Ovary (tissue), 9 donors: Measurements from ENCODE around the gene CTBP2. TPM values are rescaled to one million over a fixed set of nuclear protein-coding genes. Genes with fewer than 3 reads are reported as not detected.
A peak's percentile ranks its signal among the peaks of the same experiment; 100 is the strongest.

Source experiments
- DNase-seq, 5 donors: peaks; one replicate each; pipeline ENCODE4 v3.0.0-alpha.2; 2019 to 2020
- H3K27ac ChIP-seq, 2 donors: fragments of 200-600 bp; one replicate each; pipeline versions ENCODE4 v1.5.1 to v1.8.0; 2019 to 2022
- H3K27me3 ChIP-seq: fragments of 200-600 bp; one replicate; pipeline ENCODE4 v1.8.0; 2022
- H3K36me3 ChIP-seq: fragments of 200-600 bp; sonication (generic); one replicate; pipeline ENCODE4 v1.5.1; 2019
- H3K4me1 ChIP-seq: one replicate; pipeline ENCODE4 v1.8.1; 2013; ENCODE audit warnings: mild to moderate bottlenecking, moderate library complexity; ENCODE audit not compliant: insufficient read depth
- H3K4me3 ChIP-seq: fragments of 200-600 bp; sonication (generic); one replicate; pipeline ENCODE4 v1.5.1; 2017
- H3K9me3 ChIP-seq, 2 donors: fragments of 200-600 bp in 1 of 2; sonication (generic) in 1 of 2; one replicate each; pipeline versions ENCODE4 v1.5.1 to v1.8.1; 2013 to 2019; ENCODE audit warnings: mild to moderate bottlenecking in 1 of 2, moderate library complexity in 1 of 2
- EP300 ChIP-seq: sonication (generic); formaldehyde crosslinking; IDR thresholded peaks from one replicate; pipeline ENCODE4 v1.6.1; 2017; ENCODE audit warnings: antibody characterized with exemption
- POLR2A ChIP-seq: fragments of 450-650 bp; IDR thresholded peaks from one replicate; pipeline ENCODE4 v1.6.1; 2017; ENCODE audit warnings: antibody characterized with exemption, mild to moderate bottlenecking, moderate library complexity
- WGBS, 3 donors: extraction: QIAGEN DNeasy Blood & Tissue Kit in 1 of 3; methylation state at CpG; one replicate each; pipeline versions ENCODE4 v1.1.5 to v1.1.7; 2013 to 2017; 5-methylcytosine and 5-hydroxymethylcytosine counted together
- intact Hi-C, 4 donors: fragments of 100-400 bp; cut with DNase I; formaldehyde crosslinking; loops; one replicate each; pipeline versions ENCODE4 v1.11.0 to v1.15.1; 2022 to 2023
- polyA plus RNA-seq, 2 donors: library from polyadenylated mRNA; stranded (reverse); fragments of 200-250 nt in 1 of 2; fragments of 350-450 nt in 1 of 2; fragmentation: Illumina TruSeq in 1 of 2; extraction: RNeasy Lipid Tissue Mini Kit (QIAGEN cat#74804) in 1 of 2; gene quantifications; one replicate each; pipeline ENCODE4 v1.2.3, GENCODE V29; 2013 to 2014
- total RNA-seq, 7 donors: library from RNA; depleted of rRNA in 2 of 7; stranded (reverse); fragments of >200 nt in 2 of 7; fragmentation: NEBNext Ultra II Directional in 3 of 7; extraction: Animal tissue kit (Norgen Biotek cat#: 25700) in 3 of 7; gene quantifications; one replicate each; pipeline versions ENCODE4 v1.1.0 to v1.2.4, GENCODE V29; 2016 to 2023
- TF ChIP-seq, protein P1 (sequence below), 3 donors: fragments of 450-650 bp in 2 of 3; fragments of 200-600 bp in 1 of 3; IDR thresholded peaks; one replicate each; pipeline versions ENCODE4 v1.5.1 to v1.8.0; 2016 to 2022; ENCODE audit warnings: antibody characterized with exemption in 3 of 3, mild to moderate bottlenecking in 1 of 3
- donor health status: DM: no; HTN: no; CAD: no; lungs with moderate emphysema.
- donor health status: DM: no; HTN: no; CAD: no.
- donor health status: Bipolar disorder and iron deficiency.
- donor health status: DM: yes; HTN: yes; CAD: no.
- donor health status: DM: no; HTN: no; CAD: no.
- donor health status: DM: yes; HTN: yes; CAD: no.

The CTBP2 gene
- total and polyA plus RNA-seq, 9 donors = 25.3 to 107 (median 69.5) TPM

- Histone ChIP-seq H3K36me3 (no peaks in the 10 kb centered on the region), H3K4me3 (no peak overlapping the region), H3K27ac (no peak overlapping the region), H3K9me3 (no peaks in the 10 kb centered on the region), H3K4me1 (peaks cover 34% of the 10 kb centered on the region), H3K27me3 (no peaks in the 10 kb centered on the region)
- TF ChIP-seq, protein P1, sequence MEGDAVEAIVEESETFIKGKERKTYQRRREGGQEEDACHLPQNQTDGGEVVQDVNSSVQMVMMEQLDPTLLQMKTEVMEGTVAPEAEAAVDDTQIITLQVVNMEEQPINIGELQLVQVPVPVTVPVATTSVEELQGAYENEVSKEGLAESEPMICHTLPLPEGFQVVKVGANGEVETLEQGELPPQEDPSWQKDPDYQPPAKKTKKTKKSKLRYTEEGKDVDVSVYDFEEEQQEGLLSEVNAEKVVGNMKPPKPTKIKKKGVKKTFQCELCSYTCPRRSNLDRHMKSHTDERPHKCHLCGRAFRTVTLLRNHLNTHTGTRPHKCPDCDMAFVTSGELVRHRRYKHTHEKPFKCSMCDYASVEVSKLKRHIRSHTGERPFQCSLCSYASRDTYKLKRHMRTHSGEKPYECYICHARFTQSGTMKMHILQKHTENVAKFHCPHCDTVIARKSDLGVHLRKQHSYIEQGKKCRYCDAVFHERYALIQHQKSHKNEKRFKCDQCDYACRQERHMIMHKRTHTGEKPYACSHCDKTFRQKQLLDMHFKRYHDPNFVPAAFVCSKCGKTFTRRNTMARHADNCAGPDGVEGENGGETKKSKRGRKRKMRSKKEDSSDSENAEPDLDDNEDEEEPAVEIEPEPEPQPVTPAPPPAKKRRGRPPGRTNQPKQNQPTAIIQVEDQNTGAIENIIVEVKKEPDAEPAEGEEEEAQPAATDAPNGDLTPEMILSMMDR (IDR thresholded peaks at IDR 0.05) = no peak
- intact Hi-C loops = no loop called here
- DNase-seq = peak in 1 of 5 donors; percentile 58
- 41 to 67% (median 48%) methylated on average over 21 of the region's 21 CpGs for WGBS, 3 donors
These were observed 137.1 kb downstream of the CTBP2 start for GRCh38 chr10:125023255-125023654.

GRCh38 chr10:125022671-125023070 lies 137.7 kb downstream of the CTBP2 start:
- peak in 1 of 5 donors; percentile 32 for DNase-seq
- no peak for TF ChIP-seq POLR2A
- TF ChIP-seq, protein P1 (IDR thresholded peaks at IDR 0.05) = no peak
- TF ChIP-seq EP300 = no peak
- Histone ChIP-seq H3K4me1 (peaks cover 37% of the 10 kb centered on the region), H3K9me3 (no peaks in the 10 kb centered on the region), H3K36me3 (no peaks in the 10 kb centered on the region), H3K4me3 (no peak overlapping the region), H3K27me3 (no peaks in the 10 kb centered on the region), H3K27ac (no peak overlapping the region)
- WGBS, 3 donors = 96% methylated on average over 8 of the region's 8 CpGs
- intact Hi-C loops = no loop called here

DNA sequence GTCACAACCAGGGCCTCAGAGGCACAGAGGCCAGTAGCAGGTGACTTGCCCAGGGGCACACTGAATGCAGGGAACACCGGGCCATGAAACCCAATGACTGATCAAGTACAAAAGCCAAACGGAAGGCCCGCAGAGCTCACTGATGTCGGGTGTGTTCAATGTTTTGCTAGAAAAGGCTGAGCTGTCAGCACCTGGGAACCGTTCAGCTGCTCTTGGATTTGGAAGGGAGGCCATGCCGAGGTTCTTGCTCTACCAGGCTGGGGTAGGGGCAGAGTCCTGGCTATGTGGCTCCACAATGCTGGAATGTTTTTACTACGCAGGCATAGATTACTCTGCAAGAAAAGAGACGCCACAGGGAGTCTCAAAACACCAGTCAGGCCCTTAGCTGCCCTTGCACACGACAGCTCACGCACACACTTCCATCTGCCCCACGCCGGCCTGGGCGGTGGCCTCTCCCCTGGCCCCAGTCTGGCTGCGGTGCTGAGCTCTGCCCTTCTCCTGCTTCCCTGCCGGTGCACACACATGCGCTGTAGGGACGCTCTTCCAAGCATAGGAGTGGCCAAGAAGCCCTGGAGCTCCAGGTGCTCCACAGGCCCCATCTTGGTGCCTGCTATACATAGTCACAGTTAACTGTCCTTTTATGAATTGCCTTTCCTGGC lies 138.5 kb downstream of the CTBP2 start:
- 90 to 91% (median 90%) methylated on average over 17 of the region's 17 CpGs for WGBS, 3 donors
- Histone ChIP-seq H3K27me3 (no peaks in the 10 kb centered on the region), H3K27ac (no peak overlapping the region), H3K4me1 (peaks cover 43% of the 10 kb centered on the region), H3K9me3 (no peaks in the 10 kb centered on the region), H3K36me3 (no peaks in the 10 kb centered on the region), H3K4me3 (no peak overlapping the region)
- no peak for DNase-seq
- TF ChIP-seq EP300 (no peak), POLR2A (no peak)
- TF ChIP-seq, protein P1 (IDR thresholded peaks at IDR 0.05) = no peak
- intact Hi-C loops = no loop called here

GRCh38 chr10:125020871-125021270 lies 139.5 kb downstream of the CTBP2 start:
- no peaks in the 10 kb centered on the region for H3K9me3 ChIP-seq
- 77 to 90% (median 87%) methylated on average over 9 of the region's 9 CpGs for WGBS, 3 donors
- H3K36me3 ChIP-seq = no peaks in the 10 kb centered on the region
- H3K4me1 ChIP-seq = peaks cover 46% of the 10 kb centered on the region
- no peak overlapping the region for H3K4me3 ChIP-seq
- H3K27ac ChIP-seq = no peak overlapping the region
- no peaks in the 10 kb centered on the region for H3K27me3 ChIP-seq
- peak in 1 of 5 donors; percentile 21 for DNase-seq
- intact Hi-C loops = no loop called here
- no peak for TF ChIP-seq EP300

DNA sequence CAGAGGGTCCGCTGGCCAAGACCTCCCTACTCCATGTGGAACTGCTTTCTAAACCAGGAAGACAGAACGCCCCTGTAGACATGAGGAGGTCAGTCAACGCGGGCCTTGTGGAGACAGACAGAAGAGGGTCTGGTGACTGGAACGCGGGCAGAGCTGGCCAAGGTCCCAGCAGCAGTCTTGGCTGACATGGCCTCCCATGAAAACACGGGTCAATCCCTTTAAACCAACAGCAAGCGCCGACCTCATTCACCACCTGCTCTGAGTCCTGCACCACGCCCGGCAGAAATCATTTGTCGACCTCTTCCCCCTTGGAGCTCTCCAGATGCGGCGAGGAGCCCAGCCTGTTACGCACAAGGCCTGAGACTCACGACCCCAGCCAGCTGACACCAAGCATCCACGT lies 140.0 kb downstream of the CTBP2 start:
- Histone ChIP-seq H3K27ac (no peak overlapping the region), H3K27me3 (no peaks in the 10 kb centered on the region), H3K4me3 (no peak overlapping the region), H3K4me1 (peaks cover 46% of the 10 kb centered on the region), H3K9me3 (no peaks in the 10 kb centered on the region), H3K36me3 (no peaks in the 10 kb centered on the region)
- DNase-seq = peak in 1 of 5 donors; percentile 35
- intact Hi-C loops = no loop called here
- no peak for TF ChIP-seq POLR2A
- TF ChIP-seq, protein P1 (IDR thresholded peaks at IDR 0.05) = no peak
- TF ChIP-seq EP300 = no peak
- WGBS, 3 donors = 94 to 95% (median 94%) methylated on average over 17 of the region's 17 CpGs
